Body of pancreas (tissue), 4 donors: Measurements from ENCODE around the gene KCNC3.
A peak's percentile ranks its signal among the peaks of the same experiment; 100 is the strongest.

Experiments used
- POLR2A ChIP-seq, 3 donors: fragments of 450-650 bp; IDR thresholded peaks; one replicate each; pipeline ENCODE4 v1.6.1; 2016; ENCODE audit warnings: antibody characterized with exemption in 3 of 3, mild to moderate bottlenecking in 2 of 3
- TF ChIP-seq, protein P1 (sequence below), 7 experiments: fragments of 450-650 bp in 4 of 7; fragments of 200-600 bp in 3 of 7; sonication (generic) in 3 of 7; IDR thresholded peaks; one replicate each; pipeline ENCODE4 v1.5.1; 2016 to 2019; ENCODE audit warnings: antibody characterized with exemption in 7 of 7

DNA sequence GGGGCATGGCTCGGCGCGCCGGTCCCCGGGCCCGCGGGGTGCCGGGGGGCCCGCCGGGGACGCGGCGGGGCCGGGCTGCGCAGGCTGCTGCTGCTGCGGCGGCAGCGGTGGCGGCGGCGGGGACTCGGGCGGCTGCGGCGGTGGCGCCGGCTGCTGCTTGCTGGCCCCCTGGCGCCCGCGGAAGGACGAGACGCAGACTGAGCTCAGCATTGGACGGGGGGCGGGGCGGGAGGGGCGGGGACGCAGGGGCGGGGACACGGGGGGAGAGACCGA, 368 bp downstream of the KCNC3 start:
- no peak for TF ChIP-seq POLR2A (IDR thresholded peaks at IDR 0.05)
- TF ChIP-seq, protein P1, sequence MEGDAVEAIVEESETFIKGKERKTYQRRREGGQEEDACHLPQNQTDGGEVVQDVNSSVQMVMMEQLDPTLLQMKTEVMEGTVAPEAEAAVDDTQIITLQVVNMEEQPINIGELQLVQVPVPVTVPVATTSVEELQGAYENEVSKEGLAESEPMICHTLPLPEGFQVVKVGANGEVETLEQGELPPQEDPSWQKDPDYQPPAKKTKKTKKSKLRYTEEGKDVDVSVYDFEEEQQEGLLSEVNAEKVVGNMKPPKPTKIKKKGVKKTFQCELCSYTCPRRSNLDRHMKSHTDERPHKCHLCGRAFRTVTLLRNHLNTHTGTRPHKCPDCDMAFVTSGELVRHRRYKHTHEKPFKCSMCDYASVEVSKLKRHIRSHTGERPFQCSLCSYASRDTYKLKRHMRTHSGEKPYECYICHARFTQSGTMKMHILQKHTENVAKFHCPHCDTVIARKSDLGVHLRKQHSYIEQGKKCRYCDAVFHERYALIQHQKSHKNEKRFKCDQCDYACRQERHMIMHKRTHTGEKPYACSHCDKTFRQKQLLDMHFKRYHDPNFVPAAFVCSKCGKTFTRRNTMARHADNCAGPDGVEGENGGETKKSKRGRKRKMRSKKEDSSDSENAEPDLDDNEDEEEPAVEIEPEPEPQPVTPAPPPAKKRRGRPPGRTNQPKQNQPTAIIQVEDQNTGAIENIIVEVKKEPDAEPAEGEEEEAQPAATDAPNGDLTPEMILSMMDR (IDR thresholded peaks at IDR 0.05), result peak in 2 of 7 experiments; percentile 28 to 42
